Ovary (tissue), 3 donors: ENCODE measurements around the gene OR2J1.

ENCODE experiments used
- EP300 ChIP-seq: sonication (generic); formaldehyde crosslinking; IDR thresholded peaks from one replicate; pipeline ENCODE4 v1.6.1; 2017; ENCODE audit warnings: antibody characterized with exemption
- POLR2A ChIP-seq: fragments of 450-650 bp; IDR thresholded peaks from one replicate; pipeline ENCODE4 v1.6.1; 2017; ENCODE audit warnings: antibody characterized with exemption, mild to moderate bottlenecking, moderate library complexity
- TF ChIP-seq, protein P1 (sequence below), 3 donors: fragments of 450-650 bp in 2 of 3; fragments of 200-600 bp in 1 of 3; IDR thresholded peaks; one replicate each; pipeline versions ENCODE4 v1.5.1 to v1.8.0; 2016 to 2022; ENCODE audit warnings: antibody characterized with exemption in 3 of 3, mild to moderate bottlenecking in 1 of 3
- donor health status: DM: no; HTN: no; CAD: no.

DNA sequence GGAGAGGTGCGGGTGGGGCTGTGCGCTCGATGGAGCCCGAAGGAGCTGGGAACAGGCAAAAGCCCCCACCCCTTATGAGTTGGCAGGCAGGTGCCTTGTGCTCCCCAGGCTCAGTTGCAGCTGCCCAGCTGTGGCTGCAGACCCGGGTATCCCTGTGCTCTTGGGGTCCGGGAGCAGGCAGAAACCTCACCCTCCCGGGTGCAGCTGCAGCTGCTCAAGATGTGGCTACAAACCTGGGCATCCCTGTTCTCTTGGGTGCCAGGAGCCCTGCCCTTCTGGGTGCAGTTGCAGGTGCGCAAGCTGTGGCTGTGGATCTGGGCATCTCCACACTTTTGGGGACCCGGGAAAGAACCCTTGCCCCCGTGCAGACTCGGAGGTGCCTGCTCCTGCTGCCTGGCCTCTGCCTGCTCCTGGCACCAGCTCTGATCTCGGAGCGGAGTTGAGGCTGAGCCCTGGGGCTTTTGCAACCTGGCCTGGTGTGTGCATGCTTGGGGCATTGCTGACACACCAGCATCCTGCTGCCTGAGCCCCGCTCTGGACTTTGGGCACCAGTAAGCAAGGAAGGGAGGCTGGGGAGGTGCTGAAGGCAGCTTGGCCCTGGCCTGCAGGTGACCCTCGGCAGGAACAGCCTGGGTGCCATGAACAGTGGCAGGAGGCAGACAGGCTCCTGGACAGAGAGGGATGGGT is 30.2 kb downstream of the OR2J1 start:
- TF ChIP-seq, protein P1, sequence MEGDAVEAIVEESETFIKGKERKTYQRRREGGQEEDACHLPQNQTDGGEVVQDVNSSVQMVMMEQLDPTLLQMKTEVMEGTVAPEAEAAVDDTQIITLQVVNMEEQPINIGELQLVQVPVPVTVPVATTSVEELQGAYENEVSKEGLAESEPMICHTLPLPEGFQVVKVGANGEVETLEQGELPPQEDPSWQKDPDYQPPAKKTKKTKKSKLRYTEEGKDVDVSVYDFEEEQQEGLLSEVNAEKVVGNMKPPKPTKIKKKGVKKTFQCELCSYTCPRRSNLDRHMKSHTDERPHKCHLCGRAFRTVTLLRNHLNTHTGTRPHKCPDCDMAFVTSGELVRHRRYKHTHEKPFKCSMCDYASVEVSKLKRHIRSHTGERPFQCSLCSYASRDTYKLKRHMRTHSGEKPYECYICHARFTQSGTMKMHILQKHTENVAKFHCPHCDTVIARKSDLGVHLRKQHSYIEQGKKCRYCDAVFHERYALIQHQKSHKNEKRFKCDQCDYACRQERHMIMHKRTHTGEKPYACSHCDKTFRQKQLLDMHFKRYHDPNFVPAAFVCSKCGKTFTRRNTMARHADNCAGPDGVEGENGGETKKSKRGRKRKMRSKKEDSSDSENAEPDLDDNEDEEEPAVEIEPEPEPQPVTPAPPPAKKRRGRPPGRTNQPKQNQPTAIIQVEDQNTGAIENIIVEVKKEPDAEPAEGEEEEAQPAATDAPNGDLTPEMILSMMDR (IDR thresholded peaks at IDR 0.05) = no peak
- TF ChIP-seq EP300 (no peak), POLR2A (no peak)
